Right cardiac atrium (tissue), 5 donors: Measurements from ENCODE around the gene DNAJC13. TPM values are rescaled to one million over a fixed set of nuclear protein-coding genes. Genes with fewer than 3 reads are reported as not detected.

Source experiments
- ATAC-seq, 2 donors: fragments of 200-7000 bp; cut with Tn5 transposase; one replicate each; pipeline versions ENCODE4 v1.8.0 to v1.9.1; 2020; ENCODE audit warnings: moderate library complexity in 2 of 2, mild to moderate bottlenecking in 1 of 2
- DNase-seq, 3 donors: peaks; one replicate each; pipeline ENCODE4 v3.0.0-alpha.2; 2020
- H3K27ac ChIP-seq: one replicate; pipeline ENCODE4 v1.5.1; 2013; ENCODE audit warnings: mild to moderate bottlenecking, low read length, control low read depth, moderate library complexity
- H3K27me3 ChIP-seq: one replicate; pipeline ENCODE4 v1.6.1; 2013; ENCODE audit not compliant: control insufficient read depth, insufficient read depth
- H3K4me1 ChIP-seq: one replicate; pipeline ENCODE4 v1.6.1; 2013; ENCODE audit warnings: low read length; ENCODE audit not compliant: control insufficient read depth, insufficient read depth
- H3K4me3 ChIP-seq: one replicate; pipeline ENCODE4 v1.5.1; 2013; ENCODE audit warnings: low read length, control low read depth
- H3K9me3 ChIP-seq: one replicate; pipeline ENCODE4 v1.6.1; 2013; ENCODE audit warnings: low read length; ENCODE audit not compliant: control insufficient read depth
- WGBS: extraction: QIAGEN DNeasy Blood & Tissue Kit; methylation state at CpG from one replicate; pipeline ENCODE4 v1.1.7; 2013; 5-methylcytosine and 5-hydroxymethylcytosine counted together
- intact Hi-C, 4 donors: fragments of 100-400 bp; cut with DNase I; formaldehyde crosslinking; loops; one replicate each; pipeline versions ENCODE4 v1.11.0 to v1.14.0; 2022 to 2023
- polyA plus RNA-seq: library from polyadenylated mRNA; stranded (reverse); fragments of 200-250 nt; gene quantifications from one replicate; pipeline ENCODE4 v1.2.3, GENCODE V29; 2013
- total RNA-seq, 4 donors: library from RNA; stranded (reverse); fragmentation: NEBNext Ultra II Directional; extraction: Animal tissue kit (Norgen Biotek cat#: 25700); gene quantifications; one replicate each; pipeline ENCODE4 v1.2.1, GENCODE V29; 2021
- donor health status: healthy with polysubstance abuse.
- donor health status: DM: no; HTN: yes; CAD: no.
- donor health status: DM: no; HTN: no; CAD: no.
- donor health status: DM: no; HTN: yes; CAD: no; lungs with severe emphysema.
- donor health status: DM: yes; HTN: yes; CAD: no.

Gene DNAJC13
- total and polyA plus RNA-seq, 5 donors, result 9.3 to 32.4 (median 30.2) TPM

DNA sequence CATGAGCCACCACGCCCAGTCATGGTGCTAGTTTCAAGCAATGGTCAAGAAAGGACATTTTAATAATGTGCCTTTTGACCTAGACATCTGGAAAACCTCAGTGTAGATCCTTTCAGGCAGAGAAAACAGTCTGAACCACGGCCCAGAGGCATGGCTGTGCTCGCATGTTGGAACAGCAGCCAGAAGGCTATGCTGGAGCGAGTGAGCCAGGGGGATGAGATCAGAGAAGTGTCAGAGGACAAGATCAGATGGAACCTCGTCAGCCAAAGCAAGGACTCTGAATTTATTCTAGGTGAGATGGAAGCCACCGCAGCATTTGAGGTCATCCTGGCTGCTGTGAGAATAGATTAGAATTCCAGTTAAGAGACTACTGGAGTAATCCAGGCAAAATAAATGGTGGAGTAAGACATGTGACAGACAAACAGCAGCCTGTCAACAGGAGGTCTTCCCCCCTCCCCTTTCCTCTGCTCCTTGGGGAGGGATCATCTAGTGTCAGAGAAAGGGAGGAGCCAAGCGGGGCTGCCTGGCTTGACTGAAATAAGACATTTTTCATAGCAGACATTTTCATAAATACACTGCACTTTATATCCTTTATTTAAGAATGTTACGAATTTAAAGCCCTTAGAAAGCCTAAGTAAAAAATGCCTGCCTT is 139.3 kb downstream of the DNAJC13 start:
- H3K4me1 ChIP-seq, result peaks cover 13% of the 10 kb centered on the region
- 54% methylated on average over 8 of the region's 8 CpGs for WGBS
- peak overlapping the region; percentile 62 for H3K27ac ChIP-seq
- no peaks in the 10 kb centered on the region for H3K27me3 ChIP-seq
- peak; percentile 56 to 73 for ATAC-seq
- no peaks in the 10 kb centered on the region for H3K9me3 ChIP-seq
- DNase-seq, result peak; percentile 58 to 84 (median 80)
- no peak overlapping the region for H3K4me3 ChIP-seq
- intact Hi-C loops, result no loop called here

DNA sequence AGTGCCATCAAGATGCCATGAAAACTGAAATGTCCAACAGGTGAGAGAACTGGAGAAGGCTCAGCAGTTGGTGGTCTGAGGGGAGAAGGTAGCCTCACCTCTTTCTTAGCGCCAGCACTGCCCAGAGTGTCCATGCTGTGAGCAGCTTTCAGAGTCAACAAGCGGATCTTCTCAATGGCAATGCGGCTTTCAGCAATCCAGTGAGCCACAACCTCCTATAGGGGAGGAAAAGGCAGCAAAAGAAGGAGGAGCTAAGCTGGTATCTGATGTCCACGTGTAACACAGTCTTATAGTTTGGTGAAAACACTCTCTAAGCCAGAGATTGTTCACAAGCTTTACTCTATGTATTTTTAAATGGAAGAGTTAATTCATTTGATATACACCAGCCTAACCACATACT is 143.7 kb downstream of the DNAJC13 start:
- intact Hi-C loops, result no loop called here
- WGBS, result 82% methylated on average over 4 of the region's 4 CpGs
- DNase-seq (no peak), ATAC-seq (no peak)
- no peaks in the 10 kb centered on the region for H3K9me3 ChIP-seq
- H3K4me3 ChIP-seq, result no peak overlapping the region
- peaks cover 5% of the 10 kb centered on the region for H3K4me1 ChIP-seq
- no peaks in the 10 kb centered on the region for H3K27me3 ChIP-seq
- H3K27ac ChIP-seq, result no peak overlapping the region

DNA sequence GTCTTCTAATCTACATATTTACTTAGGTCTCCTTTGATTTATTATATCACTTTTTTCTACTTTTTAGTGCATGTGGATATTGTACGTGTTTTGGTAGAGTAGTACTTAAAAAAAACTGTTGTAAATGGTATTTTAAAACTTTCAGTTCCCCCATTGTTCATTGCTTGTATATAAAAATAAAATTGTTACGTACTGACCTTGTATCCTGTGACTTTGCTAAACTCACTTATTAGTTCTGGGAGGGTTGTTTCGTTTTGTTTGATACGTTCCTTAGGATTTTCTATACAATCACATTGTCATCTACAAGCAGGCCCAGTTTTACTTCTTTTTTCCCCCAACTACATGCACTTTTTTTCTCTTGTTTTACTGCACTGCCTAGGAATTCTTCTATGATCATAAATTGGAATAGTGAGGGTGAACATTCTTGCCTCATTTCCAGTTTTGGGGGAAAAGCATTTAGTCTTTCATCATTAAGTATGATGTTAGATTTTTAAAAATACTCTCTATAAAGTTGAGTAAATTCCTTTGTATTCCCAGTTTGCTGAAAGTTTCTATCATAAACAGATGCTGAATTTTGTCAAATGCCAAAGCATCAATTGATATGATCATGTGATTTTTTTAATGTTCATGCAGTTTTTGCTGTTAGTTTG is 146.2 kb downstream of the DNAJC13 start:
- intact Hi-C loops, result no loop called here
- DNase-seq (no peak), ATAC-seq (no peak)
- Histone ChIP-seq H3K9me3 (no peaks in the 10 kb centered on the region), H3K27me3 (no peaks in the 10 kb centered on the region), H3K27ac (no peak overlapping the region), H3K4me1 (no peaks in the 10 kb centered on the region), H3K4me3 (no peak overlapping the region)
- 80% methylated on average over 4 of the region's 4 CpGs for WGBS

DNA sequence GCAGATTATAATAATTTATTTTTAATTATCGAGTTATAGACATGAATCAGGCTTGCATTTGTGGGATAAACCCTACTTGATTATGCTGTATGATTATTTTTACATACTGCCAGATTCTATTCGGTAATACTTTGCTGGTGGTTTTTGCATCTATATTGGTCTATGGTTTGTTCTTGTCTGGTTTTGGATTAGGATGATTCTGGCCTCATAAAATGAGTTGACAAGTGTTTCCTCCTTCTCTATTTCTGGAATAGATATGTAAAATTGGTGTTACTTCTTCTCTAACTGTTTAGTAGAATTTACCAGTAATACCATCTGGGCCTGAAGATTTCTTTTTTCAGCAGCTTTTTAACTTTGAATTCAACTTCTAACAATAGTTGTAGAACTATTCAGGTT is 146.8 kb downstream of the DNAJC13 start:
- Histone ChIP-seq H3K9me3 (no peaks in the 10 kb centered on the region), H3K27ac (no peak overlapping the region), H3K4me1 (no peaks in the 10 kb centered on the region), H3K27me3 (no peaks in the 10 kb centered on the region), H3K4me3 (no peak overlapping the region)
- intact Hi-C loops, result no loop called here
- ATAC-seq, result no peak
- WGBS, result 77% methylated on average over 2 of the region's 2 CpGs
- no peak for DNase-seq

DNA sequence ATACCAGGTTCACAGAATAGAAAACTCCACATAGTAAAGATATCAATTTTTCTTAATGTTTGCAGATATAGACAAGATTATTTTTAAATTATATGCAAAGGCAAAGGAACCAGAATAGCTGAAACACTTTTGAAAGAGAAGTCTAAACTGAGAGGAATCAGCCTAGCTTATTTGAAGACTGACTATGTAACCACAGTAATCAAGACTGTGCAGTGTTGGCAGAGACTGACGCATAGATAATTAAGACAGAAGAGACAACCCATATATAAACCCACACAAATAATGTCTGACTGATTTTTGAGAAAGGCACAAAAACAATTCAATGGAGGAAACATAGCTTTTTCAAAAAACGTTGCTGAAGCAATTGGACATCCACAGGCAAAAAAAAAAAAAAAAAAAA is 151.1 kb downstream of the DNAJC13 start:
- no peaks in the 10 kb centered on the region for H3K4me1 ChIP-seq
- no peak overlapping the region for H3K27ac ChIP-seq
- intact Hi-C loops, result no loop called here
- DNase-seq (no peak), ATAC-seq (no peak)
- H3K27me3 ChIP-seq, result no peaks in the 10 kb centered on the region
- WGBS, result 71% methylated on average over 2 of the region's 2 CpGs
- H3K9me3 ChIP-seq, result no peaks in the 10 kb centered on the region
- no peak overlapping the region for H3K4me3 ChIP-seq

DNA sequence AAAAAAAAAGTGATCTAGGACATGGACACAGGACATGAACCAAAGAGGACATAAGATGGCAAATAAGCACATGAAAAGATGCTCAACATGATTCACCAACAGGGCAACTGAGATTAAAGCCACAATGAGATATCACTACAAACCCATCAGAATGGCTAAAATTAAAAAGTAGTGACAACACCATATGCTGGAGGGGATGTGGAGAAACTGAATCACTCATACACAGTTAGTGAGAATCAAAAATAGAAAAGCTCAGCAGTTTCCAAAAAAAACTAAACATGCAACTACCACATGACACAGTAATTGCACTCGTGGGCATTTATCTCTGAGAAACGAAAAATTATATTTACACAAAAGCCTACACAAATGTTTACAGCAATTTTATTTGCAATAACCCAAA is 151.9 kb downstream of the DNAJC13 start:
- WGBS, result 36% methylated on average over 2 of the region's 2 CpGs
- intact Hi-C loops, result no loop called here
- no peaks in the 10 kb centered on the region for H3K4me1 ChIP-seq
- peak; percentile 57 to 71 for ATAC-seq
- H3K9me3 ChIP-seq, result no peaks in the 10 kb centered on the region
- no peak overlapping the region for H3K4me3 ChIP-seq
- no peak for DNase-seq
- no peak overlapping the region for H3K27ac ChIP-seq
- no peaks in the 10 kb centered on the region for H3K27me3 ChIP-seq

DNA sequence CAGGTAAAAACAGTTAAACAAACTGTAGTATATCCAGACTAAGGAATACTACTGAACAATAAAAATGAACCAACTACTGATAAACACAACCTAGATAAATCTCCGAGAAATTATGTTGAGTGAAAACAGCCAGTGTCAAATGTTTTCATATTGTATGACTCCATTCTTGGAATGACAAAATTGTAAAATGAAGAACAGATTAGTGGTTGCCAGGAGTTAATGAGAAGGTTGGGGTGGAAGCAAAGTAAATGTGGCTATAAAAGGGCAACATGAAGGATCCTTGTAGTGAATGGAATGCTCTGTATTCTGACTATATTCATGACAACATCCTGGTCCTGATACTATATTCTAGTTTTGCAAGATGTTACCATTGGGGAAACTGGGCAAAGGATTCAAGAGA is 152.3 kb downstream of the DNAJC13 start:
- intact Hi-C loops, result no loop called here
- DNase-seq (no peak), ATAC-seq (peak in 1 of 2 donors; percentile 63)
- no peaks in the 10 kb centered on the region for H3K9me3 ChIP-seq
- no peaks in the 10 kb centered on the region for H3K27me3 ChIP-seq
- no peak overlapping the region for H3K27ac ChIP-seq
- no peak overlapping the region for H3K4me3 ChIP-seq
- H3K4me1 ChIP-seq, result no peaks in the 10 kb centered on the region
- WGBS, result 62% methylated on average over 1 of the region's 1 CpG

DNA sequence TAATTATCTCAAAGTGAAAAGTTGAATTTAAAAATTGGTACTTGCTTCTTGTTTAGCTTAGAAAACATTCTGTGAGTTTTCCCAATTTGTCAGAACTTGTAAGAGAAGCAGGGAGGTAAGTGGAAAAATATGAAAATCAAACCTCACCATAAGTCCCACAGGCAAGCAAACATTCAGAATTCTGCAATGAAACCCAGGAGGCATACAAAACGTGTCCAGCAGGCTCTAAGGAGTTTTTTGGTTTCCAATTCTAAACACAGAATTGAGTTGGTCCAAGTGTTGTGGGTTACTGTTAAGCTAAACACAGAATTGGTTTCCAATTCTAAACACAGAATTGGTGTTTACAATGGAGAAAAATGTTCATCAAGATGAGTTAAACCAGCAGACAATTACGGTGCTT is 152.7 kb downstream of the DNAJC13 start:
- ATAC-seq, result no peak
- no peak overlapping the region for H3K27ac ChIP-seq
- WGBS, result 67% methylated on average over 2 of the region's 2 CpGs

DNA sequence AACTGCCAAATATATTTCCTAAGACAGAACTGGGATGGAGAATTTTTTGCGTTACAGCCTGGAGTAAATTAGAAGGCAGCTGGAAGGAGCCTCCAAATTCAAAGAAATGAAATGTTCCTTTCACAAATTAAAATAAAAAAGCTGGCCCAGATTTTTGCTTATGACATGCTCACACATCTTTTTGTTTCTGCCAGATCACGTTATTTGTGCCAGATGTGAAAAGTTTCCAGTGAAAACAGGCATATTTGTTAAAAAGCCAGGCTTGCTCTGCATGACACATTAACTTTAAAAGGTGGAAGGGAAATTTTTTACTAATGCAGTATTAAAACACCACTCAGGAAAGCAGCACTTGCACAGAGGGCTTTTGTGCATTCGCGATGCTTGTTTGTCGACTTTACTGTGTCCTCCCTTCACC is 156.5 kb downstream of the DNAJC13 start:
- WGBS, result 53% methylated on average over 5 of the region's 5 CpGs
- no peak for DNase-seq
- H3K27me3 ChIP-seq, result no peaks in the 10 kb centered on the region
- H3K4me3 ChIP-seq, result no peak overlapping the region
- peaks cover 6% of the 10 kb centered on the region for H3K4me1 ChIP-seq
- no peak overlapping the region for H3K27ac ChIP-seq
- H3K9me3 ChIP-seq, result no peaks in the 10 kb centered on the region
- ATAC-seq, result peak in 1 of 2 donors; percentile 51
- intact Hi-C loops, result no loop called here

More for the DNA sequence above, 152.7 kb downstream of the DNAJC13 start:
- no peaks in the 10 kb centered on the region for H3K9me3 ChIP-seq
- H3K4me1 ChIP-seq, result no peaks in the 10 kb centered on the region
- H3K27me3 ChIP-seq, result no peaks in the 10 kb centered on the region
- DNase-seq, result no peak
- intact Hi-C loops, result no loop called here
- H3K4me3 ChIP-seq, result no peak overlapping the region

DNA sequence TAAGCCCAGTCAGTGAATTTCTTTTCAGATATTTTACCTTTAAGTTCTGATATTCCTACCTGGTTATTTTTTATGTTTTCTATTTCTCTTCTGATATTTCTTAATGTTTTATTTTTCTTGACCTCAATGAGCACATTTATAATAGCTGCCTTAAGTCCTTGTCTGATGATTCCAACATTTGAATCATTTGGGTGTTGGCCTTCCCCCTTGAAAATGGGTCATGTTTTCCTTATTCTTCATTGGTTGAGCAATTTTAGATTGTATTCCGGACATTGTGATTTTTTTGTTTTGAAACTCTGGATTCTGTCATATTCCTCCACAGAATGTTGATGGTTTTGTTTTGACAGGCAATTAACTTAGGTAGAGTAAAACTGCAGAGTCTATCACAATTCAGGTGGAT is 170.1 kb downstream of the DNAJC13 start:
- intact Hi-C loops, result no loop called here
- Histone ChIP-seq H3K27me3 (no peaks in the 10 kb centered on the region), H3K9me3 (no peaks in the 10 kb centered on the region), H3K4me3 (no peak overlapping the region), H3K4me1 (no peaks in the 10 kb centered on the region), H3K27ac (no peak overlapping the region)
- no peak for DNase-seq
- no peak for ATAC-seq
- WGBS, result 84% methylated on average over 1 of the region's 1 CpG
